Measurements from ENCODE around the gene ARFGAP2.

GRCh38 chr11:47220401-47220821, 43.7 kb upstream of the ARFGAP2 start:
- TF ChIP-seq ZFP3 (CRISPR knock-in tag; IDR thresholded peaks at IDR 0.05) (no peak), PATZ1 (CRISPR knock-in tag; IDR thresholded peaks at IDR 0.05; ENCODE audit: borderline replicate concordance) (no peak)

All from SK-N-SH treated with all-trans-retinoic acid at 6 μM for 48 hours (cell line).